GM18499 (cell line): ENCODE data around the gene SNED1.
"Not testable (repeated sequence)": the region's sequence is repeated elsewhere in the genome, so short reads cannot be mapped to it uniquely, and the experiment has no call there.

Experiments
- ATAC-seq: cut with Tn5 transposase; IDR thresholded peaks from one replicate; pipeline ENCODE4 v1.9.1; 2021; ENCODE audit warnings: moderate number of reproducible peaks; ENCODE audit not compliant: insufficient read depth, unreplicated experiment

Gene SNED1

DNA sequence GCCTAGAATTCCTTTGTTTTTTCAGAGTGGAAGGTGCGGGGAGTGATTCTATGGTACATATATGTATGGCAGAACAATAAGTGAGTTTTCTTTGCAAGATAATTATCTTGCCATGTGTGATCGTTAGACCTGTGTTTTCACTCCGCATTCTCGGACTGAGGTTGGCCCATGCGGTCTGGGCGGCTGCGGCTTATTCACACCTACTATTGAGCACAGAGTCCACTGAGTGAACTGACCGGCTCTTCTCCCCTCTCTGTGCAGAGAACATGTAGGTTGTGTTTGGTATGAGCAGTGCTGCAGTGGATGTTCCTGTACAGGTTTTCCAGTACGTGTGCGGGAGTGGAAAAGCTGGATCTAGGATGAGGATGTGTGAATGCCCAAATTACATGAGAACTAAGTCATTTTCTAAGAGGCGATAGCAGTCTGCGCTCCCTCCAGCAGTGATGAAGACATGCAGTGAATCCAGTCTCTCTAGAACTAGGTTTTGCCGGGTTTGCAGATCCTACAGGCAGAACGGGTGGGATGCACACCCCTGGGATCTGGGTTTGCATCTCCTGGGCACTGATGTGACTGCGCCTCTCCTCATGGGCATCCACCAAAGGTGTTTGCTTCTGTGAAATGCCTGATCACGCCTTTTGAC is 76.6 kb downstream of the SNED1 start:
- ATAC-seq: no peak

GRCh38 chr2:241080405-241081189 is 82.2 kb downstream of the SNED1 start:
- no peak for ATAC-seq

DNA sequence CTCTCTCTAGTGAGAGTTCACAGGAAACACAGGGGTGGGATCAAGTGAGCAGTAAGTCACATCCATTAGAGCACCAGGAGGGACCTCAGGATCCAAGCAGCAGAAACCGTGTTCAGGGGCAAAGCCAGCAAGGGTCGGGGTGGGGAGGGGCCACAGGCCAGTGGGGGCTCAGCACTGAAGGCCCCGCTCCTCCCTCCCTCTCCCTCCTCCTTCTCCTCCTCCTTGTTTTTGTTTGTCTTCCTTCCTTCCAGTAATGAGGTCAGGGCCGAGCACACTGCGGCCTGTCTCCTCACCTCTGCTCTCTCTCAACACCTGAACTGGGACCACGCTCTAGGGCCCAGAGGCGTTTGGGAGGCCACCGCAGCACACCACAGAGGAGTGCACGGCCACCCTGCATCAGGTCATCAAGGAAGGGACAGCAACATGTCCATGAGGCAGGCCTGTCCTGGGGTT is 82.8 kb downstream of the SNED1 start:
- no peak for ATAC-seq

- ATAC-seq: no peak
Measured at GRCh38 chr2:241081643-241082340, 83.4 kb downstream of the SNED1 start.

DNA sequence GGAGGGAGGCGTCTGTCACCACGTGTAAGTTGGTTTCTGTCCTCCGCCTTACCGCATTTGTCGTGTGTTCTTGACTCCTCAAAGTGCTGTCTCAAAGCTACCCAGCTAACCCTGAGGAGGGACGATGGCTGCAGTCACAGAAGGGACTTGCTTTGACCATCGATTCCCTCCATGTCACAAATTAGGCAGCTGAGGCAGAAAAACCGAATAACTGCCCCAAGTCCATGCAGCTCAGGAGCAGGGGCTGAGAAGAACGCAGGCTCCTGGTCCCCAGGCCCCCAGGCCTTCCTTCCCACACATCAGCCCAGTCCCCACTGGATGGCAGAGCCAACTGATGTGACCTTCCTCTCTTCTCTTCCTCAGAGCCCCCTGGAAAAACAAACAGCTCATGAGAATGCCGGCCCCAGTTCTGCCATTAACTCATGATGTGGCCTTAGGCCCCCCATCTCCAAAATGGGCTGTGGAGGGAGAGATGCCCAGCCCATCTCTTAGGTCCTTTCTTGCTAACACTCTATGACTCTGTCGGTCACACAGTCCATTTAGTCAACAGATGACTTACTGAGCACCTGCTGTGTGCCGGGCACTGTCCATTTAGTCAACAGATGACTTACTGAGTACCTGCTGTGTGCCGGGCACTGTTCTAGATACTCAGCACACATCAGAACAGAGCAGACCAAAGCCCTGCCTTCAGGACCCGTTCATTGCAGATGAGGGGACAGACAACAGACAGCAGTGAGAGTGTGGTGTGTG is 84.1 kb downstream of the SNED1 start:
- ATAC-seq: no peak

DNA sequence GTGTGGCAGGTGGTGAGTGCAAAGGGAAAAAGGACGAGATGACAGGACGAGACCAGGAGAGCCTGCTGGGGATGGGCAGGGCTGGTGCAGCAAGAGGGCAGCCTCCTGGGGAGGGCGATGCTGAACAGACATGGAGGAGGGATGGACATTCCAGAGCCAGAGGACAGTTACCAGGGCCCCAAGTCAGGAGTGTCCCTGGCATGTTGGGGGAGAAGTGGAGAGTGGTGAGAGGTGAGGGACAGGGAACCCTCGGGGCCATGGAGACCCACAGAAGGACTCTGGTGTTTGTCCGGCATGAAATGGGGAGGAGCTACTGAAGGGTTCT is 84.6 kb downstream of the SNED1 start:
- ATAC-seq: no peak

- ATAC-seq: no peak
Measured at GRCh38 chr2:241084856-241085444, 86.5 kb downstream of the SNED1 start.

DNA sequence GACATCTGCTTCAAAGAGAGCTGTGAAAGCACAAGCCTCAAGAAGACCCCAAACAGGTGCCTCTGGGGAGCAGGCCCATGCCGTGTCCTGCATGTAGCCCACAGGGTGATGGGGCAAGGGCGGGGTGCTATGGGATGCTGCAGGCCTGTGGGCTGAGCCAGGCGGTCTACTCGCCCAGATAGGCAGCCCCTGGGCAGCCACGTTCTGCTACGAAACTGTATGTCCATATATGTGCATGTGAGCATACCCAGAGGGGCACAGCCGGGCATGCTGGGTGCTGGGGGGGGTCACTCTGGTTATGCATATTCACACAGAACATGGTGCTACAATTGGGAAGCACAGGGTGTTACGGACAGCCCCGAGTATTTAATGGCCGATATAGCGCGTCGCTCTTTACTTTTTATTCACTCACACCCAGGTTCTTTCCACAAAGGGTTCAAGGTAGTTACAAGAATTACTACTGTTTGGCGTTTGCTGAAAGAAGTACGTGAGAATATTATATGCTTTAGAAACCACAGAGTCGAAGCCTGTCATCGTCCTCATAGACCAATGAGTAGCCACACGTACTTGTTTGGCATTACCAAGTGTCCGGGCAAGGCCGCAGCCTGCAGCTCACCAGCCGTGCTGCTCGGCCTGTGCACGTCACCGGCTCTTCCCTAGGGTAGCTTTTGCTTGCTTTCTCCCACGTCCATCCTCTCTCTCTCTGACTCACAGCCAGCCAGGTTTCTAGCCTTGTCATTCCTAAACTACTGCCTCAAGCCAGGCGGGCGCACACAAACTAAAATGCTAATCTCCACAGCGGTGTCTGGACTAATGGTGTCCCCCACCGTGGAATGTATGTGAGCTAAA is 89.2 kb downstream of the SNED1 start:
- ATAC-seq: peak; percentile 54

- peak; percentile 22 for ATAC-seq
Measured at GRCh38 chr2:241088376-241088775, 90.0 kb downstream of the SNED1 start.

- no peak for ATAC-seq
Measured at GRCh38 chr2:241088791-241089732, 90.6 kb downstream of the SNED1 start.

DNA sequence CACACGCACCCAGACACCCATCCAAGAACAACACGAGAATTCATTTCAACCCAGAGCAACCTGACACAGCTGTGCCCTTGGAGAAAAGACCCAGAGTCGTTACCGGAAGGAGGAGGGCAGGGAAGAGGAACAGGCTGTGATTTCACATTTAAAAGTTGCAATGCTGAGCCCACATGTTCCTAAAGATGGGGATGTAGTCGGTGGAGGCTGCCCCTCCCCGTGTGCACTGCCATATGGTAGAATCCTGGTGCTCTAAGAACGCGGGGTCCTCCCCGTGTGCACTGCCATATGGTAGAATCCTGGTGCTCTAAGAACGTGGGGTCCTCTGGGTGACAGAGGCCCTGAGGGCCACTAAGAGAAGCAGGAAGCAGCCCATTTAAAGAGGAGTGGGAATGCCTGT is 92.8 kb downstream of the SNED1 start:
- ATAC-seq: no peak

- ATAC-seq: no peak
Measured at GRCh38 chr2:241091734-241092445, 93.5 kb downstream of the SNED1 start.

GRCh38 chr2:241092677-241093076 is 94.3 kb downstream of the SNED1 start:
- no peak for ATAC-seq

DNA sequence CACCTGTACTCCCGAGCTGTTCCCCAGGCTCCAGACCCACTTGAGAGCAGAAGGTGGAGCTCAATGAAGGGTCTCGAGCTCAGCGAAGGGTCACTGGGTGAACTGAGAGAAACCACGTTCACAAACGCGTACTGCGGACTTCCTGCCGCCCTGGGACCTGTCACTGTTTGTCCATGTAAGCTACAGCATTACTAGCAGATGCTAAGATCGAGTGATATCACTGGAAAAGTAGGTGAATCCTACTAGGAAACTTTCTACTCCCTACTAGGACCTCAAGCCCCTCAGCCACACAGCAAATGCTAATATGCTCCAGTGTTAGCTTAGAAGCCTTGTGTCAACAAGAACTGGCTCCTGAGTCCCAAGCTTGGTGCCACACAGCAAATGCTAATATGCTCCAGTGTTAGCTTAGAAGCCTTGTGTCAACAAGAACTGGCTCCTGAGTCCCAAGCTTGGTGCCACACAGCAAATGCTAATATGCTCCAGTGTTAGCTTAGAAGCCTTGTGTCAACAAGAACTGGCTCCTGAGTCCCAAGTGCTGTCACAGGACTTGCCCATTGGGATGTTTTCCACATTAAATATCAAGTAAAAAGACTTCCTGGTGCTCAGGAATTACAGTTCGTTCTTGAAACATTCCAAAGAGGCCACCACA is 94.8 kb downstream of the SNED1 start:
- ATAC-seq: not testable (repeated sequence)

DNA sequence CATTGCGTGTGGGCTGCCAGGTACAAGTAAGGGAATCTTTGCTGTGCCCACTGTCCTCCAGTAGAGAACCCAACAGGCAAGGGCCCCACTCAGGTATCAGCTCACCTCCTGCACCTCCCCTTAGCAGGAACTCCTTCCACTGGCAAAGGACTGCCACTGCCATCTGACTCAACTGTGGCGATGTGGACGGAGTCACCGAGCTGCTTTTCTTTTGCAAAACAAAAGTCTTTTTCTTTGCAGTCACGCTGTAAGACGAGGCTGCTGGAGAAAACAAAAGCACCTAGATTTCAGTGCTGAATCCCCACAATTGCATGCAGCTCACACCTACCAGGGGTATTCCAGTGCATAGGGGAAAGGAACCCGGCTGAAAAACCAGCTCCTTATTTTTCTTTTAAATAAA is 95.8 kb downstream of the SNED1 start:
- ATAC-seq: no peak

- ATAC-seq: no peak
Measured at GRCh38 chr2:241094924-241095420, 96.6 kb downstream of the SNED1 start.
